Measurements from ENCODE around the gene UTP14C.

UTP14C gene

DNA sequence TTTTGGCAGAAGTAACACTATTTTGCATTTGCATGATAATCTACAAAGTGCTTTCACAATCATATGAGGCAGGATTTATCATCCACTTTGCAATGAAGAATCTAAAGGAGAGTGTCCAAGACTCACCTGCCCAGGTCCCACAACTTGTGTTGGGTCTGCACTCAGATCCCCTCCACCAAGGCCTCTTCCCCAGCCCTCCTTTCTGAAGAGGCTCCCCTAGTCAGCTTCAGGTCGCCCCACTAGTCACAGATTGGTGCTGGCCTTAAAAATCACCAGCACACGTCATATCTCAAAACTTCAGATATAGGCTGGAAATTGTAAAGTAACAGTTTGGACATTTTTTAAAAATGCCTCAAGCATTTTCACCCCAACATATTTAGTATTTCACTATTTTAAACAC lies 30.8 kb upstream of the UTP14C start:
- TF ChIP-seq, protein P1, sequence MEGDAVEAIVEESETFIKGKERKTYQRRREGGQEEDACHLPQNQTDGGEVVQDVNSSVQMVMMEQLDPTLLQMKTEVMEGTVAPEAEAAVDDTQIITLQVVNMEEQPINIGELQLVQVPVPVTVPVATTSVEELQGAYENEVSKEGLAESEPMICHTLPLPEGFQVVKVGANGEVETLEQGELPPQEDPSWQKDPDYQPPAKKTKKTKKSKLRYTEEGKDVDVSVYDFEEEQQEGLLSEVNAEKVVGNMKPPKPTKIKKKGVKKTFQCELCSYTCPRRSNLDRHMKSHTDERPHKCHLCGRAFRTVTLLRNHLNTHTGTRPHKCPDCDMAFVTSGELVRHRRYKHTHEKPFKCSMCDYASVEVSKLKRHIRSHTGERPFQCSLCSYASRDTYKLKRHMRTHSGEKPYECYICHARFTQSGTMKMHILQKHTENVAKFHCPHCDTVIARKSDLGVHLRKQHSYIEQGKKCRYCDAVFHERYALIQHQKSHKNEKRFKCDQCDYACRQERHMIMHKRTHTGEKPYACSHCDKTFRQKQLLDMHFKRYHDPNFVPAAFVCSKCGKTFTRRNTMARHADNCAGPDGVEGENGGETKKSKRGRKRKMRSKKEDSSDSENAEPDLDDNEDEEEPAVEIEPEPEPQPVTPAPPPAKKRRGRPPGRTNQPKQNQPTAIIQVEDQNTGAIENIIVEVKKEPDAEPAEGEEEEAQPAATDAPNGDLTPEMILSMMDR (IDR thresholded peaks at IDR 0.05; ENCODE audit: low read depth, low read length, poor library complexity, severe bottlenecking) = no peak
- TF ChIP-seq EZH2phosphoT487 (IDR thresholded peaks at IDR 0.05; ENCODE audit: borderline replicate concordance, low read length) = no peak
- Histone ChIP-seq H4K20me1 (ENCODE audit: control insufficient read depth, insufficient read depth, low read depth, low read length) (no peaks in the 10 kb centered on the region), H3K4me2 (ENCODE audit: low read length) (no peak overlapping the region), H3K9me3 (ENCODE audit: control insufficient read depth, insufficient read depth, low read length) (no peaks in the 10 kb centered on the region), H3K27ac (ENCODE audit: low read depth, low read length) (no peak overlapping the region), H3K79me2 (ENCODE audit: control insufficient read depth, low read length) (no peaks in the 10 kb centered on the region), H3K4me3 (ENCODE audit: low read length) (no peak overlapping the region), H3K9me2 (replicated peaks; ENCODE audit: control insufficient read depth, low read length) (no peaks in the 10 kb centered on the region), H3K36me3 (ENCODE audit: control insufficient read depth, low read length) (no peaks in the 10 kb centered on the region), H3F3A (ENCODE audit: control insufficient read depth, insufficient read depth) (no peaks in the 10 kb centered on the region), H3K4me1 (ENCODE audit: control insufficient read depth, low read length) (no peaks in the 10 kb centered on the region), H3K27me3 (ENCODE audit: control insufficient read depth, low read length) (peaks cover 35% of the 10 kb centered on the region)

GRCh38 chr13:51995677-51996551 lies 28.6 kb upstream of the UTP14C start:
- peaks cover 41% of the 10 kb centered on the region for H3K27me3 ChIP-seq (ENCODE audit: control insufficient read depth, low read length)
- TF ChIP-seq, protein P1 (IDR thresholded peaks at IDR 0.05; ENCODE audit: low read depth, low read length, poor library complexity, severe bottlenecking) = no peak
- no peak for TF ChIP-seq EZH2phosphoT487 (IDR thresholded peaks at IDR 0.05; ENCODE audit: borderline replicate concordance, low read length)
- no peaks in the 10 kb centered on the region for H3K4me1 ChIP-seq (ENCODE audit: control insufficient read depth, low read length)
- no peak overlapping the region for H3K4me2 ChIP-seq (ENCODE audit: low read length)
- H3K79me2 ChIP-seq (ENCODE audit: control insufficient read depth, low read length) = no peaks in the 10 kb centered on the region
- H3K4me3 ChIP-seq (ENCODE audit: low read length) = no peak overlapping the region
- no peaks in the 10 kb centered on the region for H3K36me3 ChIP-seq (ENCODE audit: control insufficient read depth, low read length)
- H3K27ac ChIP-seq (ENCODE audit: low read depth, low read length) = no peak overlapping the region
- H3F3A ChIP-seq (ENCODE audit: control insufficient read depth, insufficient read depth) = no peaks in the 10 kb centered on the region
- no peaks in the 10 kb centered on the region for H3K9me2 ChIP-seq (replicated peaks; ENCODE audit: control insufficient read depth, low read length)
- no peaks in the 10 kb centered on the region for H4K20me1 ChIP-seq (ENCODE audit: control insufficient read depth, insufficient read depth, low read depth, low read length)
- H3K9me3 ChIP-seq (ENCODE audit: control insufficient read depth, insufficient read depth, low read length) = no peaks in the 10 kb centered on the region

DNA sequence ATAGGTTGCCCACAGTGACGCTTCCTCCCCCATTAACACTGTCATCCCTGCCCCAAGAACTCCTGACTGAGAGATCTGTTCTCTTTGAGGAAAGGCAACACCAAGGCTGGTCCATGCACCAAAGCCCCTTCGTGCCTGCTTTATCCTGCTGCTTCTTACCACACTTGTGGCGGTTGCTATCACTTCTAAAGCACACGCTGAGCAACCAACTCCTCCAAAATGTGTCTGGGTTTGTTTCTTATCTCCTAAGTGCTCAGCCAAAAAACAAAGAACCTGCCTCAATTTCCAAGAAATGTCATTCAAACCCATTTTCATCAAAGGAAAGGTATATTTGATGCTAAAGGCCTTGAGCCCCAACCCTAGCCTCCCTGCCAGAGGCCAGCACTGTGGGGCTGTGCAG lies 27.9 kb upstream of the UTP14C start:
- H3K4me1 ChIP-seq (ENCODE audit: control insufficient read depth, low read length) = no peaks in the 10 kb centered on the region
- H4K20me1 ChIP-seq (ENCODE audit: control insufficient read depth, insufficient read depth, low read depth, low read length) = no peaks in the 10 kb centered on the region
- no peaks in the 10 kb centered on the region for H3K9me2 ChIP-seq (replicated peaks; ENCODE audit: control insufficient read depth, low read length)
- H3K9me3 ChIP-seq (ENCODE audit: control insufficient read depth, insufficient read depth, low read length) = no peaks in the 10 kb centered on the region
- H3K4me2 ChIP-seq (ENCODE audit: low read length) = no peak overlapping the region
- TF ChIP-seq EZH2phosphoT487 (IDR thresholded peaks at IDR 0.05; ENCODE audit: borderline replicate concordance, low read length) = no peak
- TF ChIP-seq, protein P1 (IDR thresholded peaks at IDR 0.05; ENCODE audit: low read depth, low read length, poor library complexity, severe bottlenecking) = no peak
- H3K79me2 ChIP-seq (ENCODE audit: control insufficient read depth, low read length) = no peaks in the 10 kb centered on the region
- no peaks in the 10 kb centered on the region for H3F3A ChIP-seq (ENCODE audit: control insufficient read depth, insufficient read depth)
- no peak overlapping the region for H3K4me3 ChIP-seq (ENCODE audit: low read length)
- H3K36me3 ChIP-seq (ENCODE audit: control insufficient read depth, low read length) = no peaks in the 10 kb centered on the region
- no peak overlapping the region for H3K27ac ChIP-seq (ENCODE audit: low read depth, low read length)
- peaks cover 41% of the 10 kb centered on the region for H3K27me3 ChIP-seq (ENCODE audit: control insufficient read depth, low read length)
